ENCODE measurements around the gene SENP1.

DNA sequence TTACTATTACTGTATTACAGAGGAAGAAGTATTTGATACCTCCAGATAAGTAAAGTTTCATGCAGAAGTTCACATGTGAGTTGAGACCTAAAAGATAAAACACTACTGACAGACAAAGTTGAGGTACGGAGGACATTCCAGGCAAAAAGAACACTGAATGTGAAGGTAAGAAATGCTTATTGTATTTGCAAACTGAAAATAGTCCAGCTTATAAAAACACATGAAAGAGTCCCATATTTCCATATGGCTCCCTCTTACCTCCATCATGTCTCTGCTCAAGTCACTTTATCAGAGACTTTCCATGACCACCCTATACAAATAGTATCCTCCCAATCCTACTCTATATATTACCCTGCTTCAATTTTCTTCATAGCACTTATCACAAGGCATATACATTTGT lies 35.8 kb downstream of the SENP1 start:
- TF ChIP-seq, protein P1, sequence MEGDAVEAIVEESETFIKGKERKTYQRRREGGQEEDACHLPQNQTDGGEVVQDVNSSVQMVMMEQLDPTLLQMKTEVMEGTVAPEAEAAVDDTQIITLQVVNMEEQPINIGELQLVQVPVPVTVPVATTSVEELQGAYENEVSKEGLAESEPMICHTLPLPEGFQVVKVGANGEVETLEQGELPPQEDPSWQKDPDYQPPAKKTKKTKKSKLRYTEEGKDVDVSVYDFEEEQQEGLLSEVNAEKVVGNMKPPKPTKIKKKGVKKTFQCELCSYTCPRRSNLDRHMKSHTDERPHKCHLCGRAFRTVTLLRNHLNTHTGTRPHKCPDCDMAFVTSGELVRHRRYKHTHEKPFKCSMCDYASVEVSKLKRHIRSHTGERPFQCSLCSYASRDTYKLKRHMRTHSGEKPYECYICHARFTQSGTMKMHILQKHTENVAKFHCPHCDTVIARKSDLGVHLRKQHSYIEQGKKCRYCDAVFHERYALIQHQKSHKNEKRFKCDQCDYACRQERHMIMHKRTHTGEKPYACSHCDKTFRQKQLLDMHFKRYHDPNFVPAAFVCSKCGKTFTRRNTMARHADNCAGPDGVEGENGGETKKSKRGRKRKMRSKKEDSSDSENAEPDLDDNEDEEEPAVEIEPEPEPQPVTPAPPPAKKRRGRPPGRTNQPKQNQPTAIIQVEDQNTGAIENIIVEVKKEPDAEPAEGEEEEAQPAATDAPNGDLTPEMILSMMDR (conservative IDR thresholded peaks at IDR 0.05; ENCODE audit: low read depth in 2 of 2), result no peak
- TF ChIP-seq EZH2 (IDR thresholded peaks at IDR 0.05; ENCODE audit: low read depth, unreplicated experiment), result no peak
- no peak for TF ChIP-seq CREB1 (CRISPR knock-in tag; IDR thresholded peaks at IDR 0.05; ENCODE audit: low read depth)
- no peak for TF ChIP-seq ZNF331 (CRISPR knock-in tag; IDR thresholded peaks at IDR 0.05; ENCODE audit: low read depth)
- TF ChIP-seq POLR2AphosphoS5 (IDR thresholded peaks at IDR 0.05; ENCODE audit: low read depth), result no peak
- TF ChIP-seq, protein P2, sequence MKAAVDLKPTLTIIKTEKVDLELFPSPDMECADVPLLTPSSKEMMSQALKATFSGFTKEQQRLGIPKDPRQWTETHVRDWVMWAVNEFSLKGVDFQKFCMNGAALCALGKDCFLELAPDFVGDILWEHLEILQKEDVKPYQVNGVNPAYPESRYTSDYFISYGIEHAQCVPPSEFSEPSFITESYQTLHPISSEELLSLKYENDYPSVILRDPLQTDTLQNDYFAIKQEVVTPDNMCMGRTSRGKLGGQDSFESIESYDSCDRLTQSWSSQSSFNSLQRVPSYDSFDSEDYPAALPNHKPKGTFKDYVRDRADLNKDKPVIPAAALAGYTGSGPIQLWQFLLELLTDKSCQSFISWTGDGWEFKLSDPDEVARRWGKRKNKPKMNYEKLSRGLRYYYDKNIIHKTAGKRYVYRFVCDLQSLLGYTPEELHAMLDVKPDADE (IDR thresholded peaks at IDR 0.05), result no peak
